Limb (tissue), 2 donors: Measurements from ENCODE around the gene KAT2B.
"Not testable (repeated sequence)": the region's sequence is repeated elsewhere in the genome, so short reads cannot be mapped to it uniquely, and the experiment has no call there.

Experiments used
- DNase-seq, 2 donors: peaks; one replicate each; pipeline ENCODE4 v3.0.0-alpha.2; 2016; ENCODE audit errors: extremely low spot score in 2 of 2

The KAT2B gene

GRCh38 chr3:20039765-20040547, at the start of gene KAT2B:
TSS of gene KAT2B (plus strand) at chr3:20040446. CDS start at chr3:20040478, 32 bp downstream.
- DNase-seq = peak; percentile 55 to 87

- DNase-seq = peak in 1 of 2 donors; percentile 20
These were observed 45.5 kb upstream of the KAT2B start for GRCh38 chr3:19994796-19995195.

- DNase-seq = no peak
These were observed 42.7 kb upstream of the KAT2B start for GRCh38 chr3:19997502-19997901.

GRCh38 chr3:20001932-20002331, 38.3 kb upstream of the KAT2B start:
- no peak for DNase-seq

- DNase-seq = no peak
These were observed 32.3 kb upstream of the KAT2B start for GRCh38 chr3:20007960-20008359.

- no peak for DNase-seq
These were observed 31.6 kb upstream of the KAT2B start for GRCh38 chr3:20008646-20009045.

- DNase-seq = no peak
These were observed 28.1 kb upstream of the KAT2B start, which contains the start of gene PP2D1 for GRCh38 chr3:20012164-20012563. TSS of gene PP2D1 (minus strand) at chr3:20012264. CDS start at chr3:20012072, 192 bp downstream.

GRCh38 chr3:20013396-20013795, 26.9 kb upstream of the KAT2B start:
- DNase-seq = no peak

GRCh38 chr3:20015525-20015924, 24.7 kb upstream of the KAT2B start:
- no peak for DNase-seq

- not testable (repeated sequence) for DNase-seq
These were observed 24.2 kb upstream of the KAT2B start for GRCh38 chr3:20016076-20016475.

- no peak for DNase-seq
These were observed 17.2 kb upstream of the KAT2B start for GRCh38 chr3:20022954-20023622.

GRCh38 chr3:20023623-20024405, 16.4 kb upstream of the KAT2B start:
- DNase-seq = no peak

- DNase-seq = no peak
These were observed 13.1 kb upstream of the KAT2B start for GRCh38 chr3:20027136-20027535.

- no peak for DNase-seq
These were observed 11.3 kb upstream of the KAT2B start for GRCh38 chr3:20028905-20029331.

- DNase-seq = not testable (repeated sequence)
These were observed 8.3 kb upstream of the KAT2B start for GRCh38 chr3:20031939-20032338.

GRCh38 chr3:20035019-20035418, 5.2 kb upstream of the KAT2B start:
- DNase-seq = no peak

GRCh38 chr3:20037255-20037996, 2.8 kb upstream of the KAT2B start:
- no peak for DNase-seq

GRCh38 chr3:20038699-20039465, 1.4 kb upstream of the KAT2B start:
- DNase-seq = no peak

GRCh38 chr3:20039466-20039764, 831 bp upstream of the KAT2B start:
- no peak for DNase-seq

GRCh38 chr3:20040548-20041196, 426 bp downstream of the KAT2B start:
- peak; percentile 40 to 84 for DNase-seq
